HEK293 (cell line): ENCODE results near the gene SFMBT2.

ENCODE experiments used
- CTCF ChIA-PET: fragments of 350-600 bp; formaldehyde crosslinking; extraction: SDS; loops from one replicate; lab custom pipeline; 2021; ENCODE audit warnings: antibody characterized with exemption; lab: Yijun Ruan, JAX
- POLR2A ChIA-PET: fragments of 300-600 bp; formaldehyde crosslinking; extraction: SDS; loops from one replicate; lab custom pipeline; 2020; ENCODE audit warnings: antibody characterized with exemption, inconsistent platforms; lab: Yijun Ruan, JAX
- H3K27ac ChIP-seq: fragments of 200-500 bp; sonication (Bioruptor generic); 2 replicates; pipeline ENCODE4 v1.5.1; 2014; ENCODE audit warnings: low read depth, low read length, control low read depth, inconsistent platforms; ENCODE audit errors: extremely low read depth
- H3K36me3 ChIP-seq, 2 experiments: fragments of 200-500 bp in 1 of 2; sonication (Bioruptor generic) in 1 of 2; 1 replicate in 1 of 2; 2 replicates in 1 of 2; pipeline ENCODE4 v1.5.1; 2014 to 2017; ENCODE audit warnings: inconsistent platforms in 2 of 2, low read length in 2 of 2; ENCODE audit not compliant: control insufficient read depth in 2 of 2, insufficient read depth in 1 of 2
- H3K4me1 ChIP-seq: fragments of 200-500 bp; sonication (Bioruptor generic); 2 replicates; pipeline ENCODE4 v1.5.1; 2014; ENCODE audit warnings: mild to moderate bottlenecking, low read length, inconsistent platforms; ENCODE audit not compliant: control insufficient read depth, insufficient read depth
- H3K4me3 ChIP-seq: 2 replicates; pipeline ENCODE4 v1.5.1; 2011; ENCODE audit warnings: low read depth, mild to moderate bottlenecking, control low read depth, low read length, moderate library complexity
- H3K9me3 ChIP-seq: fragments of 200-500 bp; sonication (Bioruptor generic); 2 replicates; pipeline ENCODE4 v1.5.1; 2014; ENCODE audit warnings: low read depth, low read length, inconsistent platforms; ENCODE audit not compliant: control insufficient read depth, insufficient read depth
- GLI2 ChIP-seq: fragments of 450-650 bp; formaldehyde crosslinking; IDR thresholded peaks from 2 replicates; pipeline ENCODE4; 2017; ENCODE audit warnings: missing biosample characterization, missing genetic modification characterization, low read depth, borderline replicate concordance
- HOXD13 ChIP-seq: sonication (generic); formaldehyde crosslinking; IDR thresholded peaks from 2 replicates; pipeline ENCODE4 v1.8.0; 2022; ENCODE audit warnings: missing genetic modification reagents, borderline replicate concordance
- INSM2 ChIP-seq: fragments of 450-650 bp; formaldehyde crosslinking; IDR thresholded peaks from 2 replicates; pipeline ENCODE4 v1.5.1; 2016; ENCODE audit warnings: missing biosample characterization, missing genetic modification characterization
- MZF1 ChIP-seq: fragments of 450-650 bp; formaldehyde crosslinking; IDR thresholded peaks from 2 replicates; pipeline ENCODE4 v1.5.1; 2017; ENCODE audit warnings: missing biosample characterization, missing genetic modification characterization, borderline replicate concordance
- PRDM1 ChIP-seq: fragments of 450-650 bp; formaldehyde crosslinking; IDR thresholded peaks from 2 replicates; pipeline ENCODE4; 2016; ENCODE audit warnings: missing biosample characterization, missing genetic modification characterization
- PRDM4 ChIP-seq: fragments of 450-650 bp; formaldehyde crosslinking; IDR thresholded peaks from 2 replicates; pipeline ENCODE4 v1.5.1; 2017; ENCODE audit warnings: missing biosample characterization, missing genetic modification characterization
- PRDM6 ChIP-seq: fragments of 450-650 bp; formaldehyde crosslinking; IDR thresholded peaks from 2 replicates; pipeline ENCODE4 v1.5.1; 2017; ENCODE audit warnings: missing biosample characterization, missing genetic modification characterization
- RBAK ChIP-seq: fragments of 450-650 bp; formaldehyde crosslinking; IDR thresholded peaks from 2 replicates; pipeline ENCODE4 v1.5.1; 2016; ENCODE audit warnings: missing biosample characterization, missing genetic modification characterization
- WT1 ChIP-seq: fragments of 450-650 bp; formaldehyde crosslinking; IDR thresholded peaks from 2 replicates; pipeline ENCODE4 v1.5.1; 2016; ENCODE audit warnings: missing biosample characterization, missing genetic modification characterization
- ZBTB17 ChIP-seq: fragments of 450-650 bp; formaldehyde crosslinking; IDR thresholded peaks from 2 replicates; pipeline ENCODE4 v1.5.1; 2016; ENCODE audit warnings: missing biosample characterization, missing genetic modification characterization
- ZNF148 ChIP-seq: fragments of 450-650 bp; formaldehyde crosslinking; IDR thresholded peaks from 2 replicates; pipeline ENCODE4 v1.5.0; 2017; ENCODE audit warnings: missing biosample characterization, missing genetic modification characterization, borderline replicate concordance
- ZNF16 ChIP-seq: fragments of 450-650 bp; formaldehyde crosslinking; IDR thresholded peaks from 2 replicates; pipeline ENCODE4 v1.5.1; 2016; ENCODE audit warnings: low read depth, missing biosample characterization, missing genetic modification characterization
- ZNF184 ChIP-seq: fragments of 450-650 bp; IDR thresholded peaks from 2 replicates; pipeline ENCODE4 v1.5.1; 2018; ENCODE audit warnings: missing biosample characterization, mild to moderate bottlenecking, missing genetic modification characterization
- ZNF366 ChIP-seq: fragments of 450-650 bp; formaldehyde crosslinking; conservative IDR thresholded peaks from 2 replicates; pipeline ENCODE4 v1.5.1; 2016; ENCODE audit warnings: missing biosample characterization, missing genetic modification characterization
- ZNF488 ChIP-seq: fragments of 450-650 bp; formaldehyde crosslinking; IDR thresholded peaks from 2 replicates; pipeline ENCODE4 v1.5.1; 2016; ENCODE audit warnings: missing biosample characterization, missing genetic modification characterization
- ZNF501 ChIP-seq: fragments of 450-650 bp; formaldehyde crosslinking; IDR thresholded peaks from 2 replicates; pipeline ENCODE4 v1.5.1; 2016; ENCODE audit warnings: missing biosample characterization, missing genetic modification characterization

Gene SFMBT2

GRCh38 chr10:7283246-7283645 lies 127.6 kb downstream of the SFMBT2 start:
- H3K4me1 ChIP-seq: peaks cover 14% of the 10 kb centered on the region; the same call in 1 of the 2 replicates
- CTCF ChIA-PET: interaction anchor here (0.6 kb wide), 1 partner anchor 636 kb away, joined by 7 read pairs; no protein-coding TSS in a partner anchor
- H3K27ac ChIP-seq: no peak overlapping the region
- H3K36me3 ChIP-seq: peaks cover 0 to 3% of the 10 kb centered on the region in 2 experiments; a peak in 1 of 3 replicates
- TF ChIP-seq ZBTB17: peak; percentile 97
- TF ChIP-seq ZNF184 (tag by site-specific recombination): no peak
- peak; percentile 77 for TF ChIP-seq ZNF366 (tag by site-specific recombination)
- TF ChIP-seq, all 188 proteins: peak for 2
- POLR2A ChIA-PET: no interaction called here
- no peaks in the 10 kb centered on the region for H3K9me3 ChIP-seq
- no peak overlapping the region for H3K4me3 ChIP-seq

GRCh38 chr10:7282457-7282856 lies 128.4 kb downstream of the SFMBT2 start:
- H3K27ac ChIP-seq: no peak overlapping the region
- ChIA-PET POLR2A (no interaction called here), CTCF (no interaction called here)
- no peak overlapping the region for H3K4me3 ChIP-seq
- H3K4me1 ChIP-seq: peaks cover 14% of the 10 kb centered on the region; the same call in 1 of the 2 replicates
- H3K36me3 ChIP-seq: peaks cover 0 to 3% of the 10 kb centered on the region in 2 experiments; a peak in 1 of 3 replicates
- TF ChIP-seq INSM2 (tag by site-specific recombination): no peak
- TF ChIP-seq WT1 (tag by site-specific recombination): 0 out of 2 replicates have a peak, but pooled peaks have one; percentile 36
- no peak for TF ChIP-seq PRDM1
- TF ChIP-seq GLI2 (tag by site-specific recombination): peak; percentile 56
- TF ChIP-seq PRDM6 (tag by site-specific recombination): peak; percentile 63
- no peaks in the 10 kb centered on the region for H3K9me3 ChIP-seq

- peaks cover 3 to 6% of the 10 kb centered on the region in 2 experiments; a peak in 1 of 3 replicates for H3K36me3 ChIP-seq
- H3K4me1 ChIP-seq: peaks cover 14% of the 10 kb centered on the region; the same call in 1 of the 2 replicates
- ChIA-PET CTCF (interaction anchor here (0.5 to 0.6 kb wide), 2 partner anchors 128 to 209 kb away, joined by 3 read pairs; no protein-coding TSS in a partner anchor), POLR2A (no interaction called here)
- H3K27ac ChIP-seq: no peak overlapping the region
- H3K4me3 ChIP-seq: no peak overlapping the region
- H3K9me3 ChIP-seq: no peaks in the 10 kb centered on the region
- TF ChIP-seq RBAK: no peak
- TF ChIP-seq MZF1: no peak
- TF ChIP-seq ZNF488 (tag by site-specific recombination): no peak
- no peak for TF ChIP-seq ZNF16 (tag by site-specific recombination)
- TF ChIP-seq PRDM4 (tag by site-specific recombination): no peak
- TF ChIP-seq HOXD13 (CRISPR knock-in tag): no peak
- no peak for TF ChIP-seq ZNF501
- no peak for TF ChIP-seq ZNF148 (tag by site-specific recombination)
Observed at GRCh38 chr10:7281429-7281828, 129.4 kb downstream of the SFMBT2 start.
